Thyroid gland (tissue), 4 donors: ENCODE measurements around the gene FOXJ2.
"Not testable (repeated sequence)": the region's sequence is repeated elsewhere in the genome, so short reads cannot be mapped to it uniquely, and the experiment has no call there.

Experiments
- POLR2A ChIP-seq, 2 donors: fragments of 450-650 bp; IDR thresholded peaks; one replicate each; pipeline ENCODE4 v1.6.1; 2017; ENCODE audit warnings: antibody characterized with exemption in 2 of 2, mild to moderate bottlenecking in 2 of 2, moderate library complexity in 1 of 2
- TF ChIP-seq, protein P1 (sequence below), 6 experiments: fragments of 200-600 bp in 3 of 6; fragments of 450-650 bp in 3 of 6; sonication (generic) in 3 of 6; IDR thresholded peaks; one replicate each; pipeline ENCODE4 v1.5.1; 2016 to 2019; ENCODE audit warnings: antibody characterized with exemption in 6 of 6, mild to moderate bottlenecking in 2 of 6, inconsistent platforms in 1 of 6, moderate library complexity in 1 of 6

GRCh38 chr12:8000827-8001226, 31.7 kb upstream of the FOXJ2 start:
- TF ChIP-seq, protein P1, sequence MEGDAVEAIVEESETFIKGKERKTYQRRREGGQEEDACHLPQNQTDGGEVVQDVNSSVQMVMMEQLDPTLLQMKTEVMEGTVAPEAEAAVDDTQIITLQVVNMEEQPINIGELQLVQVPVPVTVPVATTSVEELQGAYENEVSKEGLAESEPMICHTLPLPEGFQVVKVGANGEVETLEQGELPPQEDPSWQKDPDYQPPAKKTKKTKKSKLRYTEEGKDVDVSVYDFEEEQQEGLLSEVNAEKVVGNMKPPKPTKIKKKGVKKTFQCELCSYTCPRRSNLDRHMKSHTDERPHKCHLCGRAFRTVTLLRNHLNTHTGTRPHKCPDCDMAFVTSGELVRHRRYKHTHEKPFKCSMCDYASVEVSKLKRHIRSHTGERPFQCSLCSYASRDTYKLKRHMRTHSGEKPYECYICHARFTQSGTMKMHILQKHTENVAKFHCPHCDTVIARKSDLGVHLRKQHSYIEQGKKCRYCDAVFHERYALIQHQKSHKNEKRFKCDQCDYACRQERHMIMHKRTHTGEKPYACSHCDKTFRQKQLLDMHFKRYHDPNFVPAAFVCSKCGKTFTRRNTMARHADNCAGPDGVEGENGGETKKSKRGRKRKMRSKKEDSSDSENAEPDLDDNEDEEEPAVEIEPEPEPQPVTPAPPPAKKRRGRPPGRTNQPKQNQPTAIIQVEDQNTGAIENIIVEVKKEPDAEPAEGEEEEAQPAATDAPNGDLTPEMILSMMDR (IDR thresholded peaks at IDR 0.05) = not testable (repeated sequence)
- TF ChIP-seq POLR2A (IDR thresholded peaks at IDR 0.05) = not testable (repeated sequence)
